H1 (cell line): ENCODE measurements around the gene KIF26B. TPM values are rescaled to one million over a fixed set of nuclear protein-coding genes. Genes with fewer than 3 reads are reported as not detected.

ENCODE experiments used
- CTCF ChIA-PET: fragments of 300-600 bp; sonication (Branson Sonifier 250); formaldehyde crosslinking; loops from one replicate; lab custom pipeline; 2021; ENCODE audit not compliant: partially characterized antibody; lab: Charles Lee
- POLR2A ChIA-PET: fragments of 300-600 bp; sonication (Branson Sonifier 250); formaldehyde crosslinking; loops from one replicate; lab custom pipeline; 2021; ENCODE audit warnings: inconsistent platforms; ENCODE audit not compliant: partially characterized antibody; lab: Charles Lee
- DNase-seq, 2 experiments: peaks; one replicate each; pipeline versions ENCODE4 v3.0.0 to v3.0.0-alpha.2; 2010 to 2022; ENCODE audit warnings: low spot score in 2 of 2, low read depth in 1 of 2, mixed read lengths in 1 of 2
- FAIRE-seq: peaks from 2 replicates; lab custom pipeline; 2011; peaks lifted over from hg19 to GRCh38; lab: Jason Lieb, UNC
- H2AFZ ChIP-seq: 2 replicates; pipeline ENCODE4 v1.8.1; 2012; ENCODE audit warnings: low read length, inconsistent platforms
- H2AK5ac ChIP-seq: 2 replicates; pipeline ENCODE4 v1.6.1; 2013; ENCODE audit warnings: low read depth, low read length
- H2BK120ac ChIP-seq: replicated peaks from 2 replicates; pipeline ENCODE3; 2013; ENCODE audit warnings: low read depth, low read length, inconsistent platforms
- H2BK12ac ChIP-seq: 2 replicates; pipeline ENCODE4 v1.6.1; 2013; ENCODE audit warnings: low read depth, low read length
- H2BK15ac ChIP-seq: 2 replicates; pipeline ENCODE4 v1.6.1; 2013; ENCODE audit warnings: low read length
- H2BK20ac ChIP-seq: 2 replicates; pipeline ENCODE4 v1.6.1; 2013; ENCODE audit warnings: low read length
- H2BK5ac ChIP-seq: 2 replicates; pipeline ENCODE4 v1.6.1; 2013; ENCODE audit warnings: low read depth, low read length
- H3K14ac ChIP-seq: 2 replicates; pipeline ENCODE4 v1.6.1; 2013; ENCODE audit warnings: inconsistent platforms; ENCODE audit not compliant: insufficient read length
- H3K18ac ChIP-seq: 2 replicates; pipeline ENCODE4 v1.6.1; 2013; ENCODE audit warnings: low read length; ENCODE audit errors: extremely low read depth
- H3K23ac ChIP-seq: 2 replicates; pipeline ENCODE4 v1.6.1; 2013; ENCODE audit warnings: inconsistent platforms; ENCODE audit not compliant: insufficient read length
- H3K23me2 ChIP-seq: 2 replicates; pipeline ENCODE4 v1.6.1; 2013; ENCODE audit warnings: low read depth, low read length
- H3K27ac ChIP-seq: 2 replicates; pipeline ENCODE4 v1.6.1; 2011; ENCODE audit warnings: low read depth, low read length, inconsistent platforms
- H3K27me3 ChIP-seq, 4 experiments: replicated peaks in 1 of 4; 1 replicate in 1 of 4; 2 replicates in 3 of 4; pipeline versions ENCODE4 v1.6.1 to v1.8.1; 2011 to 2013; ENCODE audit warnings: low read length in 3 of 4, mild to moderate bottlenecking in 3 of 4, inconsistent platforms in 2 of 4, mixed read lengths in 2 of 4, moderate library complexity in 1 of 4; ENCODE audit not compliant: control insufficient read depth in 3 of 4, insufficient read depth in 3 of 4; ENCODE audit errors: extremely low read depth in 1 of 4
- H3K36me3 ChIP-seq, 4 experiments: 2 replicates each; pipeline versions ENCODE4 v1.6.1 to v1.8.1; 2011 to 2013; ENCODE audit warnings: mild to moderate bottlenecking in 4 of 4, low read length in 3 of 4, moderate library complexity in 2 of 4, control low read depth in 1 of 4, inconsistent platforms in 1 of 4; ENCODE audit not compliant: insufficient read depth in 4 of 4, control insufficient read depth in 2 of 4
- H3K4ac ChIP-seq: replicated peaks from 2 replicates; pipeline ENCODE3; 2013; ENCODE audit warnings: low read length, low read depth, mixed read lengths, inconsistent platforms; ENCODE audit not compliant: insufficient read length
- H3K4me1 ChIP-seq, 4 experiments: replicated peaks in 1 of 4; 1 replicate in 1 of 4; 2 replicates in 3 of 4; pipeline versions ENCODE4 v1.6.1 to v1.8.1; 2011 to 2013; ENCODE audit warnings: low read length in 3 of 4, inconsistent platforms in 2 of 4, mixed read lengths in 1 of 4; ENCODE audit not compliant: insufficient read depth in 4 of 4, control insufficient read depth in 3 of 4
- H3K4me2 ChIP-seq, 2 experiments: 2 replicates each; pipeline versions ENCODE4 v1.6.1 to v1.8.1; 2011 to 2013; ENCODE audit warnings: low read depth in 2 of 2, low read length in 2 of 2, control low read depth in 1 of 2, inconsistent platforms in 1 of 2, mild to moderate bottlenecking in 1 of 2; ENCODE audit not compliant: insufficient read depth in 1 of 2
- H3K4me3 ChIP-seq, 4 experiments: fragments of 200-600, 300-600 bp in 1 of 4; sonication (generic), shearing (Covaris generic), sonication (Bioruptor Twin) in 1 of 4; 2 replicates each; pipeline versions ENCODE4 v1.5.1 to v1.8.1; 2011 to 2016; ENCODE audit warnings: low read length in 4 of 4, low read depth in 3 of 4, control low read depth in 2 of 4, inconsistent platforms in 2 of 4, mild to moderate bottlenecking in 2 of 4, mixed read lengths in 1 of 4, moderate library complexity in 1 of 4; ENCODE audit not compliant: insufficient read depth in 2 of 4; ENCODE audit errors: extremely low read depth in 1 of 4
- H3K56ac ChIP-seq: replicated peaks from 2 replicates; pipeline ENCODE3; 2013; ENCODE audit warnings: low read depth, mild to moderate bottlenecking, mixed read lengths, low read length, inconsistent platforms; ENCODE audit not compliant: insufficient read length
- H3K79me1 ChIP-seq: 2 replicates; pipeline ENCODE4 v1.6.1; 2013; ENCODE audit warnings: low read depth, low read length, control low read depth
- H3K79me2 ChIP-seq, 2 experiments: 2 replicates each; pipeline versions ENCODE4 v1.6.1 to v1.8.1; 2012 to 2013; ENCODE audit warnings: low read length in 2 of 2, mild to moderate bottlenecking in 2 of 2, inconsistent platforms in 1 of 2; ENCODE audit not compliant: insufficient read depth in 2 of 2, control insufficient read depth in 1 of 2
- H3K9ac ChIP-seq, 4 experiments: replicated peaks in 1 of 4; 1 replicate in 1 of 4; 2 replicates in 3 of 4; pipeline versions ENCODE4 v1.6.1 to v1.8.1; 2011 to 2013; ENCODE audit warnings: low read depth in 3 of 4, low read length in 3 of 4, control low read depth in 2 of 4, mild to moderate bottlenecking in 2 of 4, moderate library complexity in 2 of 4, inconsistent platforms in 1 of 4; ENCODE audit errors: extremely low read depth in 1 of 4
- H3K9me3 ChIP-seq, 2 experiments: 2 replicates each; pipeline versions ENCODE4 v1.6.1 to v1.8.1; 2012 to 2013; ENCODE audit warnings: mild to moderate bottlenecking in 2 of 2, moderate library complexity in 2 of 2, control low read depth in 1 of 2, inconsistent platforms in 1 of 2, low read depth in 1 of 2, low read length in 1 of 2, mixed read lengths in 1 of 2; ENCODE audit not compliant: insufficient read depth in 2 of 2
- H4K20me1 ChIP-seq, 2 experiments: replicated peaks in 1 of 2; 2 replicates each; pipeline versions ENCODE3 to v1.8.1; 2011 to 2013; ENCODE audit warnings: inconsistent platforms in 2 of 2, low read length in 2 of 2, mild to moderate bottlenecking in 1 of 2; ENCODE audit not compliant: insufficient read depth in 2 of 2, control insufficient read depth in 1 of 2
- H4K5ac ChIP-seq: 2 replicates; pipeline ENCODE4 v1.6.1; 2013; ENCODE audit warnings: low read length, low read depth, mixed read lengths, inconsistent platforms; ENCODE audit not compliant: insufficient read length
- H4K8ac ChIP-seq: 2 replicates; pipeline ENCODE4 v1.8.0; 2013; ENCODE audit warnings: mild to moderate bottlenecking, moderate library complexity, low read length, inconsistent platforms; ENCODE audit not compliant: insufficient read depth; ENCODE audit errors: extremely low read depth
- H4K91ac ChIP-seq: replicated peaks from 2 replicates; pipeline ENCODE3; 2013; ENCODE audit warnings: low read length, mixed read lengths, inconsistent platforms; ENCODE audit not compliant: insufficient read length
- CBX8 ChIP-seq: fragments of 300-800, 300-1000 bp; sonication (generic); IDR thresholded peaks from 2 replicates; pipeline ENCODE4 v1.7.1; 2016; ENCODE audit warnings: low read depth, low read length, borderline replicate concordance
- CHD1 ChIP-seq: IDR thresholded peaks from 2 replicates; pipeline ENCODE4 v1.6.1; 2012; ENCODE audit warnings: low read depth, low read length, improper control_type of control experiment
- EZH2 ChIP-seq: fragments of 200-600 bp; sonication (generic); IDR thresholded peaks from 2 replicates; pipeline ENCODE4 v1.7.1; 2012; ENCODE audit warnings: low read depth, mild to moderate bottlenecking, moderate library complexity, low read length, inconsistent platforms; ENCODE audit not compliant: severe bottlenecking
- FOSL1 ChIP-seq: IDR thresholded peaks from 2 replicates; pipeline ENCODE4 v1.6.1; 2011; ENCODE audit warnings: mild to moderate bottlenecking, low read depth, low read length, moderate library complexity; ENCODE audit not compliant: insufficient read depth
- GTF2F1 ChIP-seq: IDR thresholded peaks from 2 replicates; pipeline ENCODE4 v1.6.1; 2012; ENCODE audit warnings: low read depth, low read length, improper control_type of control experiment, borderline replicate concordance
- HDAC2 ChIP-seq, 2 experiments: fragments of 300-600 bp in 1 of 2; sonication (generic) in 1 of 2; IDR thresholded peaks; 2 replicates each; pipeline ENCODE4 v1.6.1; 2011 to 2012; ENCODE audit warnings: low read depth in 2 of 2, low read length in 2 of 2, mild to moderate bottlenecking in 2 of 2, moderate library complexity in 2 of 2, borderline replicate concordance in 1 of 2, inconsistent platforms in 1 of 2
- HDAC6 ChIP-seq: IDR thresholded peaks from one replicate; pipeline ENCODE4 v1.7.1; 2012; ENCODE audit warnings: low read depth, mild to moderate bottlenecking, inconsistent platforms, low read length, moderate library complexity
- KDM4A ChIP-seq: IDR thresholded peaks from one replicate; pipeline ENCODE4 v1.7.1; 2012; ENCODE audit warnings: low read depth, mild to moderate bottlenecking, moderate library complexity, low read length, inconsistent platforms; ENCODE audit not compliant: severe bottlenecking
- SIRT6 ChIP-seq: IDR thresholded peaks from one replicate; pipeline ENCODE4 v1.7.1; 2012; ENCODE audit warnings: low read length, inconsistent platforms
- SP1 ChIP-seq: IDR thresholded peaks from 2 replicates; pipeline ENCODE4 v1.6.1; 2011; ENCODE audit warnings: low read depth, low read length
- TAF7 ChIP-seq: optimal IDR thresholded peaks from 2 replicates; pipeline ENCODE3; 2011; ENCODE audit warnings: low read depth, mild to moderate bottlenecking, inconsistent platforms, low read length, moderate library complexity, borderline replicate concordance
- TCF12 ChIP-seq: IDR thresholded peaks from 2 replicates; pipeline ENCODE4 v1.6.1; 2011; ENCODE audit warnings: low read depth, mild to moderate bottlenecking, low read length
- ZNF274 ChIP-seq: IDR thresholded peaks from 2 replicates; pipeline ENCODE4 v1.7.0; 2012; ENCODE audit warnings: low read length, borderline replicate concordance; ENCODE audit errors: extremely low read depth
- WGBS, 2 experiments: shearing (Covaris generic) in 1 of 2; methylation state at CpG; one replicate each; pipeline versions ENCODE4 v1.1.6 to v1.1.7; 2013 to 2015; ENCODE audit warnings: low lambda C conversion rate in 2 of 2, mixed read lengths in 2 of 2, inconsistent platforms in 1 of 2, low coverage in 1 of 2, missing lambda C conversion rate in 1 of 2; ENCODE audit not compliant: insufficient replicate concordance in 2 of 2, insufficient coverage in 1 of 2, insufficient read length in 1 of 2; ENCODE audit errors: extremely low coverage in 1 of 2, missing lambda C conversion rate in 1 of 2; 5-methylcytosine and 5-hydroxymethylcytosine counted together
- polyA plus RNA-seq, 7 experiments: library from polyadenylated mRNA; depleted of rRNA in 3 of 7; stranded (reverse) in 5 of 7; unstranded in 2 of 7; fragments of >200 nt in 5 of 7; fragments of 200-250 nt in 2 of 7; gene quantifications; 1 replicate in 5 of 7; 2 replicates in 1 of 7; 4 replicates in 1 of 7; pipeline versions ENCODE4 v1.2.1 to v1.2.3, GENCODE V29; 2011 to 2013; ENCODE audit warnings: missing spikeins in 2 of 7, mixed read lengths in 2 of 7
- total RNA-seq: library from RNA; stranded (reverse); fragmentation: NEBNext Ultra II Directional; extraction: Animal tissue kit (Norgen Biotek cat#: 25700); gene quantifications from 2 replicates; pipeline ENCODE4 v1.2.1, GENCODE V29; 2021

KIF26B gene
- total and polyA plus RNA-seq, 2 of the 8 experiments (the other 6 are each of a cell fraction or from before 2014, with no cell fraction given) = 0.06 to 0.28 TPM

DNA sequence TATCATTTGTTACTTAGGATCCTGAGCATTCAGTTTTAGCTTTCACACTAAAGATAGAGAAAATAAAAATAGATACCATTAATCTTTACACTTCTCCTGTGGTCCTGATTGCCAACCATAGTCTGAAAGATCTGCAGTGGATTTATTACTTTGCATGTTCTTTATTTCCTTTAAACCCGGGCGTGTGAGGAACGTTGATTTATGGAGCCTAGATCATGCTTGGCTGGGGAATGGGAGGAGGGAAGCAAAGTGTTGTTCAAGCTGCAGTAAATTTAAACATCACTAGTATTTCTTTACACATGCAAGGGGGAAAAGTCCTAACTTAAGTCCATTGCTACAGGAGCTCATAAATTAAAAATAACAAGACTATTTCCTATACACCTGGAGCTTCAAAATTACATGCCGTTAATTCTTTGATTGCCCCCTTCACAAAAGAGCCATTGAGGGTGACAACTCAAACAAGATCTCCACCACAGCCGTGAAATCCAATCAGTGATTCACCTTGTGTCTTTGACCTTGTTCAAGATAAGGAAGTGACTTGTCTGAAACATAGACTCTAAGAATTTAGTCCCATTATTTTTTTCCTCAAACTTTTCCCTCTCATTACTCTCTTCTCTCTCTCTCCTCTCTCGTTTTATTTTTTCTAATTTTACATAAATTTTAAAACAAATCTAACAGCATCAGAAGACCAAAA is 282.7 kb downstream of the KIF26B start:
- no peak overlapping the region for H3K18ac ChIP-seq
- H2BK15ac ChIP-seq = no peak overlapping the region
- H4K5ac ChIP-seq = no peak overlapping the region
- no peak overlapping the region for H3K23ac ChIP-seq
- H4K20me1 ChIP-seq = no peaks in the 10 kb centered on the region
- H3K27me3 ChIP-seq = no peaks in the 10 kb centered on the region
- H2BK12ac ChIP-seq = no peak overlapping the region
- no peak overlapping the region for H4K91ac ChIP-seq
- no peaks in the 10 kb centered on the region for H3K9me3 ChIP-seq
- no peak overlapping the region for H3K14ac ChIP-seq
- TF ChIP-seq ZNF274 (no peak), SIRT6 (no peak), SP1 (no peak), GTF2F1 (no peak), EZH2 (no peak), KDM4A (no peak), FOSL1 (no peak), CHD1 (no peak), CBX8 (no peak), TCF12 (no peak), HDAC2 (IDR thresholded peaks at IDR 0.05; ENCODE audit: borderline replicate concordance in 1 of 2, low read depth in 2 of 2, low read length in 2 of 2) (no peak), TAF7 (no peak), HDAC6 (no peak)
- TF ChIP-seq, all 59 proteins: peak for 0
- Histone ChIP-seq H2BK5ac (no peak overlapping the region), H2BK120ac (no peak overlapping the region), H3K79me1 (no peaks in the 10 kb centered on the region), H2BK20ac (no peak overlapping the region), H3K9ac (no peak overlapping the region), H2AFZ (no peak overlapping the region), H3K79me2 (no peaks in the 10 kb centered on the region), H4K8ac (no peak overlapping the region), H3K4me2 (no peak overlapping the region), H3K27ac (no peak overlapping the region), H3K4me1 (no peaks in the 10 kb centered on the region), H3K4me3 (no peak overlapping the region), H3K56ac (no peak overlapping the region), H3K4ac (no peak overlapping the region), H3K23me2 (peaks cover 4% of the 10 kb centered on the region; the same call in 1 of the 2 replicates), H2AK5ac (no peak overlapping the region), H3K36me3 (no peaks in the 10 kb centered on the region)
- no peak for FAIRE-seq
- CTCF ChIA-PET = interaction anchor here (0.9 kb wide), 2 partner anchors 12 to 285 kb away, joined by 3 to 4 read pairs; no protein-coding TSS in a partner anchor
- 87 to 89% methylated on average over 1 to 6 of the region's 6 CpGs for WGBS, 2 experiments
- DNase-seq = no peak
- POLR2A ChIA-PET = no interaction called here
